HL-60 (cell line): ENCODE data around the gene TESMIN.

Experiments used
- DNase-seq, 2 experiments: peaks; one replicate each; pipeline ENCODE4 v3.0.0-alpha.2; 2010 to 2020; ENCODE audit warnings: low read depth in 1 of 2, low spot score in 1 of 2
- H3K27ac ChIP-seq: fragments of 250-450 bp; sonication (Bioruptor Pico); replicated peaks from 2 replicates; pipeline ENCODE4 v1.5.1; 2020; ENCODE audit warnings: mild to moderate bottlenecking, moderate library complexity
- H3K27me3 ChIP-seq: fragments of 250-450 bp; sonication (Bioruptor Pico); 2 replicates; pipeline ENCODE4 v1.5.1; 2021; ENCODE audit warnings: mild to moderate bottlenecking, moderate library complexity; ENCODE audit not compliant: insufficient read depth, poor library complexity, severe bottlenecking
- H3K4me3 ChIP-seq: replicated peaks from 2 replicates; pipeline ENCODE4 v1.5.1; 2011; ENCODE audit warnings: mild to moderate bottlenecking, control low read depth, low read length; ENCODE audit not compliant: insufficient read depth
- GABPA ChIP-seq: IDR thresholded peaks from 2 replicates; pipeline ENCODE4 v1.6.1; 2012; ENCODE audit warnings: low read depth
- POLR2AphosphoS5 ChIP-seq: IDR thresholded peaks from 2 replicates; pipeline ENCODE4 v1.6.1; 2012; ENCODE audit warnings: low read depth
- SPI1 ChIP-seq: IDR thresholded peaks from 2 replicates; pipeline ENCODE4 v1.6.1; 2012; ENCODE audit warnings: low read depth, mild to moderate bottlenecking, borderline replicate concordance
- TF ChIP-seq, protein P1 (sequence below): IDR thresholded peaks from one replicate; pipeline ENCODE4 v1.5.1; 2011; ENCODE audit warnings: low read length, control low read depth, inconsistent platforms; ENCODE audit not compliant: insufficient read depth
- TF ChIP-seq, protein P2 (sequence below): IDR thresholded peaks from 2 replicates; pipeline ENCODE4 v1.6.1; 2012; ENCODE audit warnings: low read depth; ENCODE audit not compliant: insufficient replicate concordance

The TESMIN gene

DNA sequence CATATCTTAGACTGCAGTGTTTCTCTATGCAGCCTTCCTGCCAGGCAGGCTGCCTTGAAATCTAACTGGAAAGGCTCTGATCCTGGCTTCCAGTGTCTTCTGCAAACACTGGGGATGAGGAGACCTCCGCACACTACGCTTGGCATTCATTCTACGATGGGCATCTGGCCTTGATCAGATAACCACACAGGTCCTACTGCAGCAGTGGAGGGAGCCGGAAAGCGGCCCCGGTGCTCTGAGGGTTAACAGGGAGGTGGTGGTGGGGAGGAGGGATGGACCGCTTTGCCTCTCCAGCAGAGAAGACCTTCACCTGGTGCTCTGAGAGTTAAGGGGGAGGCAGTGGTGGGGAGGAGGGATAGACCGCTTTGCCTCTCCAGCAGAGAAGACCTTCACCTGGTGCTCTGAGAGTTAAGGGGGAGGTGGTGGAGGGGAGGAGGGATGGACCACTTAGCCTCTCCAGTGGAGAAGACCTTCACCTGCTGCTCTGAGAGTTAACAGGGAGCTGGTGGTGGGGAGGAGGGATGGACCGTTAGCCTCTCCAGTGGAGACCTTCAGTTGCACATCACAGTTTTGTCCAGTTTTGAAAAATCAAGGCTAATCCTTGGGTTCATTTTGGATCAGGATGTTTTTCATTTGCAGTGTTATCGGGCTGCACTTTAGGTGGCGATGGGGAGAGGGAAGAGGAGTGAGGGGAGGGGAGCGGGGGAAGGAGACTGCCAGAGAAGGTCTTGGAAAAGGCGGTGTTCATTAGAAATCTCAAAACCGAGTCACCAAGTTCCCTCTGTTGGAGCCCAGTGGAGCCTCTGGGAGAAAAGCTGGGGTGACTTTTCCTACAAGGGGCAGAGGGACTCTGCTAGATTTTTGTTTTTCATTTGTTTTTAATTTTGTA lies 61.3 kb downstream of the TESMIN start:
- no peak for DNase-seq
- Histone ChIP-seq H3K27me3 (no peaks in the 10 kb centered on the region), H3K4me3 (no peak overlapping the region), H3K27ac (no peak overlapping the region)
- TF ChIP-seq POLR2AphosphoS5 (no peak), GABPA (no peak), SPI1 (no peak)
- TF ChIP-seq, protein P1, sequence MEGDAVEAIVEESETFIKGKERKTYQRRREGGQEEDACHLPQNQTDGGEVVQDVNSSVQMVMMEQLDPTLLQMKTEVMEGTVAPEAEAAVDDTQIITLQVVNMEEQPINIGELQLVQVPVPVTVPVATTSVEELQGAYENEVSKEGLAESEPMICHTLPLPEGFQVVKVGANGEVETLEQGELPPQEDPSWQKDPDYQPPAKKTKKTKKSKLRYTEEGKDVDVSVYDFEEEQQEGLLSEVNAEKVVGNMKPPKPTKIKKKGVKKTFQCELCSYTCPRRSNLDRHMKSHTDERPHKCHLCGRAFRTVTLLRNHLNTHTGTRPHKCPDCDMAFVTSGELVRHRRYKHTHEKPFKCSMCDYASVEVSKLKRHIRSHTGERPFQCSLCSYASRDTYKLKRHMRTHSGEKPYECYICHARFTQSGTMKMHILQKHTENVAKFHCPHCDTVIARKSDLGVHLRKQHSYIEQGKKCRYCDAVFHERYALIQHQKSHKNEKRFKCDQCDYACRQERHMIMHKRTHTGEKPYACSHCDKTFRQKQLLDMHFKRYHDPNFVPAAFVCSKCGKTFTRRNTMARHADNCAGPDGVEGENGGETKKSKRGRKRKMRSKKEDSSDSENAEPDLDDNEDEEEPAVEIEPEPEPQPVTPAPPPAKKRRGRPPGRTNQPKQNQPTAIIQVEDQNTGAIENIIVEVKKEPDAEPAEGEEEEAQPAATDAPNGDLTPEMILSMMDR: no peak
- TF ChIP-seq, protein P2, sequence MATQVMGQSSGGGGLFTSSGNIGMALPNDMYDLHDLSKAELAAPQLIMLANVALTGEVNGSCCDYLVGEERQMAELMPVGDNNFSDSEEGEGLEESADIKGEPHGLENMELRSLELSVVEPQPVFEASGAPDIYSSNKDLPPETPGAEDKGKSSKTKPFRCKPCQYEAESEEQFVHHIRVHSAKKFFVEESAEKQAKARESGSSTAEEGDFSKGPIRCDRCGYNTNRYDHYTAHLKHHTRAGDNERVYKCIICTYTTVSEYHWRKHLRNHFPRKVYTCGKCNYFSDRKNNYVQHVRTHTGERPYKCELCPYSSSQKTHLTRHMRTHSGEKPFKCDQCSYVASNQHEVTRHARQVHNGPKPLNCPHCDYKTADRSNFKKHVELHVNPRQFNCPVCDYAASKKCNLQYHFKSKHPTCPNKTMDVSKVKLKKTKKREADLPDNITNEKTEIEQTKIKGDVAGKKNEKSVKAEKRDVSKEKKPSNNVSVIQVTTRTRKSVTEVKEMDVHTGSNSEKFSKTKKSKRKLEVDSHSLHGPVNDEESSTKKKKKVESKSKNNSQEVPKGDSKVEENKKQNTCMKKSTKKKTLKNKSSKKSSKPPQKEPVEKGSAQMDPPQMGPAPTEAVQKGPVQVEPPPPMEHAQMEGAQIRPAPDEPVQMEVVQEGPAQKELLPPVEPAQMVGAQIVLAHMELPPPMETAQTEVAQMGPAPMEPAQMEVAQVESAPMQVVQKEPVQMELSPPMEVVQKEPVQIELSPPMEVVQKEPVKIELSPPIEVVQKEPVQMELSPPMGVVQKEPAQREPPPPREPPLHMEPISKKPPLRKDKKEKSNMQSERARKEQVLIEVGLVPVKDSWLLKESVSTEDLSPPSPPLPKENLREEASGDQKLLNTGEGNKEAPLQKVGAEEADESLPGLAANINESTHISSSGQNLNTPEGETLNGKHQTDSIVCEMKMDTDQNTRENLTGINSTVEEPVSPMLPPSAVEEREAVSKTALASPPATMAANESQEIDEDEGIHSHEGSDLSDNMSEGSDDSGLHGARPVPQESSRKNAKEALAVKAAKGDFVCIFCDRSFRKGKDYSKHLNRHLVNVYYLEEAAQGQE: no peak

DNA sequence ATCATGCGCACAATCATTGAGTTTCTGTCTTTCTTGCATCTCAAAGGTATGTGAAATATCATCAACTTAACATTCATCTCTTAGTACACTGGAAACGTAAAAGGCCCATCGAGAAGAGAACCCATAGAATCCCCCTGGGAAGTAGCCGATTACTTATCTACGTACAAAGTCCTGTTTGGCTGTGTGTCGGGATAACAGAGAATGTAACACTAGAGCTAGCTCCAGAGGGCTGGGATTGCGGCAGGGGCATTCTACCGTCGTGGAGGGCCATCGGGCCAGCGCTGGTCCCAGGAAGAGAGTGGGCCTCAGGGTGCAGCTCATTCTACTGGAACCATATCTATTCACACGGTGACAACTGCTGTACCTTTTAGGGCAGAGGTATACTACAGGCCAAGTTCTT lies 62.4 kb downstream of the TESMIN start:
- TF ChIP-seq GABPA (no peak), SPI1 (no peak), POLR2AphosphoS5 (no peak)
- TF ChIP-seq, protein P2: no peak
- TF ChIP-seq, protein P1: no peak
- Histone ChIP-seq H3K27me3 (peaks cover 4% of the 10 kb centered on the region), H3K4me3 (no peak overlapping the region), H3K27ac (no peak overlapping the region)
- DNase-seq: no peak

DNA sequence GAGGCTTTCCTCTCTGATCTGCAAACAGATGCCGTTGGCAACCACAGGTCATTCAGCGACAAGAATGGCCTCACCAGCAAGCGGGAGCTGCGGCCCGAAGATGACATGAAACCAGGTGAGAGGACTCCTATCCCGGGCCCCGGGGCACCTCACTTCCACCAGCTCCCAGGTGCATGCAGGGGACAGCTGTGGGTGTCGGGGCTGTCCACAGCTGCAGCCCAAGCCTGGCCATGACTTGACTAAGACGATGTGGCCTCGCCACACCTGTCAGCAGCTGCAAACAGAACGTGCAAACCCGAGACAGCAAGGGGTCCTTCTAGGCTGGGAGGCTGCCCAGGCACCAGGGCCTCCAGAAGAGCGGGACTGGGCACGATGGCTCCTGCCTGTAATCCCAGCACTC lies 63.3 kb downstream of the TESMIN start:
- H3K4me3 ChIP-seq: no peak overlapping the region
- H3K27me3 ChIP-seq: peaks cover 6% of the 10 kb centered on the region
- TF ChIP-seq, protein P2: no peak
- TF ChIP-seq SPI1: no peak
- TF ChIP-seq, protein P1: no peak
- TF ChIP-seq GABPA: no peak
- no peak for TF ChIP-seq POLR2AphosphoS5
- no peak for DNase-seq
- no peak overlapping the region for H3K27ac ChIP-seq
